ENCODE measurements around the gene LRRK1.

LRRK1 gene

GRCh38 chr15:101107625-101108460 lies 188.7 kb downstream of the LRRK1 start:
- Histone ChIP-seq H2AK5ac (ENCODE audit: low read length) (no peak overlapping the region), H3K4me1 (ENCODE audit: control insufficient read depth in 1 of 2, insufficient read depth in 2 of 2, low read length in 2 of 2) (peaks cover 4 to 7% of the 10 kb centered on the region in 2 experiments), H4K8ac (ENCODE audit: low read depth, low read length) (no peak overlapping the region), H3K4me3 (ENCODE audit: low read depth, low read length) (no peak overlapping the region), H2AFZ (ENCODE audit: insufficient read depth, low read length, poor library complexity) (no peak overlapping the region), H3K27me3 (ENCODE audit: insufficient read depth, low read length) (no peaks in the 10 kb centered on the region), H4K91ac (ENCODE audit: low read depth, low read length) (no peak overlapping the region), H3K4ac (ENCODE audit: low read depth, low read length) (no peak overlapping the region), H2BK5ac (ENCODE audit: low read depth, low read length, poor library complexity) (no peak overlapping the region), H3K4me2 (ENCODE audit: low read length) (no peak overlapping the region), H3K9me3 (ENCODE audit: insufficient read depth, low read depth, low read length) (no peaks in the 10 kb centered on the region), H2BK120ac (ENCODE audit: insufficient read depth, low read length, poor library complexity) (no peak overlapping the region), H3K79me1 (ENCODE audit: low read length) (no peaks in the 10 kb centered on the region), H4K12ac (ENCODE audit: low read depth, low read length) (no peak overlapping the region), H3K9ac (ENCODE audit: low read length) (no peak overlapping the region), H3K36me3 (ENCODE audit: control insufficient read depth in 1 of 2, insufficient read depth in 2 of 2, low read length in 2 of 2) (no peaks in the 10 kb centered on the region), H3K23ac (ENCODE audit: low read length) (no peak overlapping the region), H2BK12ac (ENCODE audit: low read length) (no peak overlapping the region), H3K18ac (ENCODE audit: low read length) (no peak overlapping the region), H3K79me2 (ENCODE audit: control insufficient read depth, insufficient read depth, low read length, poor library complexity) (no peaks in the 10 kb centered on the region), H3K27ac (ENCODE audit: low read depth, low read length) (no peak overlapping the region), H3K14ac (ENCODE audit: low read length) (no peak overlapping the region)
- no peak for DNase-seq
- WGBS (ENCODE audit: extremely low coverage, insufficient coverage, insufficient read length), result no CpG with 5 or more reads among the region's 6 CpGs

DNA sequence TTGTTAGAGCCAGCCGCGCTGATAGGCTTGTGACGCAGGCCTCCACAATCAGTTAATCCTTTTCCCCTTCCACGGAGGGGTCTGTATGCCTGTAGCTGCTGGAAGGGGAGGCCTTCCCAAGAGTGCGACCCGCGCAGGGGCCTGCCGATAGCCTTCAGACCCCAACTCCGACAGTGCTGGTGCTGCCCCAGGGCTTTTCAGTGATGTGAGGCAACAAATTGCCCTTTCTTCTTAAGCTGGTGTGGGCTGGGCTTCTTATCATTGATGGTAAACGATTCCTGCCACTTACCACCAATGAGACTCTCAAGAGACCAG lies 189.3 kb downstream of the LRRK1 start:
- Histone ChIP-seq H3K4me2 (ENCODE audit: low read length) (no peak overlapping the region), H2AK5ac (ENCODE audit: low read length) (no peak overlapping the region), H4K12ac (ENCODE audit: low read depth, low read length) (no peak overlapping the region), H3K9ac (ENCODE audit: low read length) (no peak overlapping the region), H3K4ac (ENCODE audit: low read depth, low read length) (no peak overlapping the region), H3K79me2 (ENCODE audit: control insufficient read depth, insufficient read depth, low read length, poor library complexity) (no peaks in the 10 kb centered on the region), H3K14ac (ENCODE audit: low read length) (no peak overlapping the region), H3K23ac (ENCODE audit: low read length) (no peak overlapping the region), H2AFZ (ENCODE audit: insufficient read depth, low read length, poor library complexity) (no peak overlapping the region), H3K79me1 (ENCODE audit: low read length) (peaks cover 2% of the 10 kb centered on the region), H2BK12ac (ENCODE audit: low read length) (no peak overlapping the region), H3K27me3 (ENCODE audit: insufficient read depth, low read length) (no peaks in the 10 kb centered on the region), H4K91ac (ENCODE audit: low read depth, low read length) (no peak overlapping the region), H3K36me3 (ENCODE audit: control insufficient read depth in 1 of 2, insufficient read depth in 2 of 2, low read length in 2 of 2) (no peaks in the 10 kb centered on the region), H2BK120ac (ENCODE audit: insufficient read depth, low read length, poor library complexity) (no peak overlapping the region), H2BK5ac (ENCODE audit: low read depth, low read length, poor library complexity) (no peak overlapping the region), H3K18ac (ENCODE audit: low read length) (no peak overlapping the region), H3K27ac (ENCODE audit: low read depth, low read length) (no peak overlapping the region), H3K9me3 (ENCODE audit: insufficient read depth, low read depth, low read length) (no peaks in the 10 kb centered on the region), H3K4me1 (ENCODE audit: control insufficient read depth in 1 of 2, insufficient read depth in 2 of 2, low read length in 2 of 2) (peaks cover 10 to 11% of the 10 kb centered on the region in 2 experiments), H4K8ac (ENCODE audit: low read depth, low read length) (no peak overlapping the region), H3K4me3 (ENCODE audit: low read depth, low read length) (no peak overlapping the region)
- no CpG with 5 or more reads among the region's 10 CpGs for WGBS (ENCODE audit: extremely low coverage, insufficient coverage, insufficient read length)
- no peak for DNase-seq

DNA sequence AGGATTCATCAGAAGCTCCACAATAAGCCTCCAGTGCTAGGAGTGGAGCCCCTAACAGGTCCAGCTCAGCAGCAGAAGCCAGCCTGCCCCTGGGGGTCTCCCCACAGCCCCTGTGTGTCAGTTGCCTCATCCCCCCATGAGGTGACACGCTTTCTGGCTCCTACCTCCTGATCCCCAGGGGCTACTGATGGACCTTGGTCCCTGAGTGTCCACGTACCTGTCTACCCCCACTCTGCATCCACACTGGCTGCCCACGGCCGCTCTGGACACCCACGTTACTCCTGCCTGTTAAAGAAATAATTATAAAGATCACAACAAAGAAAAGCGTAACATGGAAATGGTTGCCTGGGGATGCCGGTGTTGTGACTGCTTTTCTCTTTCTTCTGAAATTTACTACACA lies 189.6 kb downstream of the LRRK1 start:
- no peak overlapping the region for H2BK5ac ChIP-seq (ENCODE audit: low read depth, low read length, poor library complexity)
- no peak overlapping the region for H3K4me2 ChIP-seq (ENCODE audit: low read length)
- H2BK120ac ChIP-seq (ENCODE audit: insufficient read depth, low read length, poor library complexity), result no peak overlapping the region
- no peak overlapping the region for H3K4ac ChIP-seq (ENCODE audit: low read depth, low read length)
- H3K27me3 ChIP-seq (ENCODE audit: insufficient read depth, low read length), result no peaks in the 10 kb centered on the region
- WGBS (ENCODE audit: extremely low coverage, insufficient coverage, insufficient read length), result no CpG with 5 or more reads among the region's 7 CpGs
- no peak overlapping the region for H4K8ac ChIP-seq (ENCODE audit: low read depth, low read length)
- peaks cover 12 to 14% of the 10 kb centered on the region in 2 experiments for H3K4me1 ChIP-seq (ENCODE audit: control insufficient read depth in 1 of 2, insufficient read depth in 2 of 2, low read length in 2 of 2)
- H3K27ac ChIP-seq (ENCODE audit: low read depth, low read length), result no peak overlapping the region
- no peaks in the 10 kb centered on the region for H3K9me3 ChIP-seq (ENCODE audit: insufficient read depth, low read depth, low read length)
- no peak overlapping the region for H3K4me3 ChIP-seq (ENCODE audit: low read depth, low read length)
- H3K36me3 ChIP-seq (ENCODE audit: control insufficient read depth in 1 of 2, insufficient read depth in 2 of 2, low read length in 2 of 2), result no peaks in the 10 kb centered on the region
- H4K91ac ChIP-seq (ENCODE audit: low read depth, low read length), result no peak overlapping the region
- H2AK5ac ChIP-seq (ENCODE audit: low read length), result no peak overlapping the region
- H2BK12ac ChIP-seq (ENCODE audit: low read length), result no peak overlapping the region
- H3K23ac ChIP-seq (ENCODE audit: low read length), result no peak overlapping the region
- peaks cover 2% of the 10 kb centered on the region for H3K79me1 ChIP-seq (ENCODE audit: low read length)
- H3K79me2 ChIP-seq (ENCODE audit: control insufficient read depth, insufficient read depth, low read length, poor library complexity), result no peaks in the 10 kb centered on the region
- H3K9ac ChIP-seq (ENCODE audit: low read length), result no peak overlapping the region
- H4K12ac ChIP-seq (ENCODE audit: low read depth, low read length), result no peak overlapping the region
- H3K14ac ChIP-seq (ENCODE audit: low read length), result no peak overlapping the region
- no peak overlapping the region for H3K18ac ChIP-seq (ENCODE audit: low read length)
- DNase-seq, result no peak
- H2AFZ ChIP-seq (ENCODE audit: insufficient read depth, low read length, poor library complexity), result no peak overlapping the region

DNA sequence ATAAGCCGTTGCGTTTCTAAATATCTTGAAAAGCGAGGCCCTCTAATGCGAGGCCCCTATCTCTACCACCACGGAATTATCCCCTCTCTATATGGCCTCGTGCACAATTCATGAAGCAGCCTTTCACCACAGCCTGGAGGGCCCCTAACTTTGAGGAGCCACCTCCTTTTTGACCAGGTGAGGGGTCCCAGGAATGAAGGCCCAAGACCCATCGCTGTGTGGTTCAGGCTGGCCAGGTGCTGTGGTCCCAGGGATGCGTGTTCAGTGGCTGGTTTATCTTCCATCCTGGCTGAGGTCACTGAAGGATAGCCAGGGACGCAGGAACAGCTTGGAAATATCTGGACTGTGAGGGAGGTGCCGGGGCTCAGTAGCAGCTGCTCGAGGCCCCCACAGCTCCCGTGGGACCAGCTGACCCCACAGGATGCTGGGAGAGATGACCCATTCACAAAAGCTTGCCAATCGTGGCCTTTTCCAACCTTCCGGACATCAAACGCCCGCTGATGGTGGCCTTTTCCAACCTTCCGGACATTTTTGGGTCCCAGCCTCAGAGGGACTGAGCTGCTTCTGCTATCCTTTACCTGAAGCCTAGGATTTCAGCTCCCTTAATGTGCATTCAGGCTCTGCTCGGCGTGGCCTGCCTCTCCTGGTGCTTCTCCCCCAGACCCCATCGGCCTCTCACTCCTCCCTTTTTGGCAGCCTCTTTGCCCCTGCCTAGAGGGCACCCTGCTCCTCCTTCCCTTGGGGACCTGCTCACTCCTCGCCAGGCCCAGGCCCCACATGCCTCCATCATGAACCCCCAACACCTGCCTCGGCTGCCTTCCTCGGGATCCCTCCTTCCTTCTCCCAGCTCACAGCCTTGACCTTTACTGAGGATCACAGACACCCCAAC lies 191.8 kb downstream of the LRRK1 start:
- no CpG with 5 or more reads among the region's 23 CpGs for WGBS (ENCODE audit: extremely low coverage, insufficient coverage, insufficient read length)
- Histone ChIP-seq H3K14ac (ENCODE audit: low read length) (no peak overlapping the region), H4K91ac (ENCODE audit: low read depth, low read length) (no peak overlapping the region)

More for the DNA sequence above, 191.8 kb downstream of the LRRK1 start:
- Histone ChIP-seq H3K23ac (ENCODE audit: low read length) (no peak overlapping the region), H3K79me1 (ENCODE audit: low read length) (peaks cover 2% of the 10 kb centered on the region), H4K8ac (ENCODE audit: low read depth, low read length) (no peak overlapping the region), H2BK5ac (ENCODE audit: low read depth, low read length, poor library complexity) (no peak overlapping the region), H3K4ac (ENCODE audit: low read depth, low read length) (no peak overlapping the region), H2AK5ac (ENCODE audit: low read length) (no peak overlapping the region), H3K9me3 (ENCODE audit: insufficient read depth, low read depth, low read length) (no peaks in the 10 kb centered on the region), H3K18ac (ENCODE audit: low read length) (no peak overlapping the region), H2BK120ac (ENCODE audit: insufficient read depth, low read length, poor library complexity) (no peak overlapping the region), H3K9ac (ENCODE audit: low read length) (no peak overlapping the region), H2AFZ (ENCODE audit: insufficient read depth, low read length, poor library complexity) (no peak overlapping the region), H3K27ac (ENCODE audit: low read depth, low read length) (no peak overlapping the region), H3K79me2 (ENCODE audit: control insufficient read depth, insufficient read depth, low read length, poor library complexity) (no peaks in the 10 kb centered on the region), H3K4me2 (ENCODE audit: low read length) (no peak overlapping the region), H4K12ac (ENCODE audit: low read depth, low read length) (no peak overlapping the region), H3K4me1 (ENCODE audit: control insufficient read depth in 1 of 2, insufficient read depth in 2 of 2, low read length in 2 of 2) (peaks cover 5 to 11% of the 10 kb centered on the region in 2 experiments), H2BK12ac (ENCODE audit: low read length) (no peak overlapping the region), H3K27me3 (ENCODE audit: insufficient read depth, low read length) (no peaks in the 10 kb centered on the region), H3K4me3 (ENCODE audit: low read depth, low read length) (no peak overlapping the region), H3K36me3 (ENCODE audit: control insufficient read depth in 1 of 2, insufficient read depth in 2 of 2, low read length in 2 of 2) (no peaks in the 10 kb centered on the region)
- DNase-seq, result no peak

Data from trophoblast cell (in vitro differentiated cells and primary cell).